Measurements from ENCODE around the gene ARHGAP24. TPM values are rescaled to one million over a fixed set of nuclear protein-coding genes. Genes with fewer than 3 reads are reported as not detected.

Gene ARHGAP24
- total RNA-seq, 1 donor from 2014 or later = 61.1 TPM

GRCh38 chr4:85776096-85776495 is 301.1 kb downstream of the ARHGAP24 start:
- no peak overlapping the region for H3K4me3 ChIP-seq (ENCODE audit: low read length in 3 of 3)
- H3K27ac ChIP-seq (ENCODE audit: low read depth, low read length) = no peak overlapping the region
- no peaks in the 10 kb centered on the region for H3K27me3 ChIP-seq (ENCODE audit: control insufficient read depth in 3 of 3, insufficient read depth in 3 of 3, low read length in 3 of 3)
- H3K4me1 ChIP-seq (ENCODE audit: control insufficient read depth in 3 of 3, insufficient read depth in 3 of 3, low read length in 3 of 3) = peaks cover 0 to 10% (median 8%) of the 10 kb centered on the region in 3 donors
- H3K9ac ChIP-seq (ENCODE audit: low read depth in 1 of 3, low read length in 3 of 3) = no peak overlapping the region
- H3K9me3 ChIP-seq (ENCODE audit: control insufficient read depth in 3 of 3, low read length in 3 of 3) = no peaks in the 10 kb centered on the region
- no peaks in the 10 kb centered on the region for H3K36me3 ChIP-seq (ENCODE audit: control insufficient read depth in 3 of 3, insufficient read depth in 3 of 3, low read length in 3 of 3)

- no peaks in the 10 kb centered on the region for H3K36me3 ChIP-seq (ENCODE audit: control insufficient read depth in 3 of 3, insufficient read depth in 3 of 3, low read length in 3 of 3)
- no peaks in the 10 kb centered on the region for H3K9me3 ChIP-seq (ENCODE audit: control insufficient read depth in 3 of 3, low read length in 3 of 3)
- H3K9ac ChIP-seq (ENCODE audit: low read depth in 1 of 3, low read length in 3 of 3) = no peak overlapping the region
- peaks cover 0 to 10% (median 8%) of the 10 kb centered on the region in 3 donors for H3K4me1 ChIP-seq (ENCODE audit: control insufficient read depth in 3 of 3, insufficient read depth in 3 of 3, low read length in 3 of 3)
- H3K27ac ChIP-seq (ENCODE audit: low read depth, low read length) = no peak overlapping the region
- no peak overlapping the region for H3K4me3 ChIP-seq (ENCODE audit: low read length in 3 of 3)
- no peaks in the 10 kb centered on the region for H3K27me3 ChIP-seq (ENCODE audit: control insufficient read depth in 3 of 3, insufficient read depth in 3 of 3, low read length in 3 of 3)
Observed at GRCh38 chr4:85776579-85776978, 301.6 kb downstream of the ARHGAP24 start.

DNA sequence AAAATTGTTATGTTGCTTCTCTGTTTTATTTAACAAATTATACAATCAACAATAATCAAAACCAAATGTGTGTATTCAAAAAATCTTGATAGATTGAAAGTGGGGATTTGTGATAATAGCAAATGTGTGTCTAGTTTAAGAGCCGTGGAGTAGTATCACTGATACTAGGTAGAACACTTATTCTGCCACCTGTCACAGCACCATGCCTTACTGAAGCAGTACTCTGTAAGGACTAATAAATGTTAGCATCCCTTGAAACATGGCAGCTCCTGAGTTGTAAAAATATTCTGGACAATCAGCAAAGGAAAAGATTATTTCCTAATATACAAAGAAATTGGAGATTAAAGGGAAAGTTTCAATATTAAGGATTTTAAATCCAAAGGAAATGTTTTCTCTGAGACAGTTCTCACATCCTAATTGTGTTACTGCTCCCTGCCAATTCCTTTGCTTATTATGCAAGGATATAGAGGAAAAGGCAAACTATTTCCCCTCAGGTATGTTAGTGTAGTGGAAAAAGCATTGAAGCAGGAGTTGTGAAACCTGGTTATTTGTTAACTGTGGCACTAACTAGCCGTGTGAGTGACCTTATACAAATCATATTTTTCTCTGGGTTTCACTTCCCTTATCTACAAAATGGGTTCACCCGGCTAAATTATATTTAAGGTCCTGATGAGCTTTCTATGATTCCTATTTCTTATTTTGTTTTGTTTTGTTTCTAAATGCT is 303.1 kb downstream of the ARHGAP24 start:
- Histone ChIP-seq H3K4me3 (ENCODE audit: low read length in 3 of 3) (peak overlapping the region in 1 of 3 donors; percentile 70), H3K27ac (ENCODE audit: low read depth, low read length) (peak overlapping the region; percentile 48), H3K9me3 (ENCODE audit: control insufficient read depth in 3 of 3, low read length in 3 of 3) (no peaks in the 10 kb centered on the region), H3K36me3 (ENCODE audit: control insufficient read depth in 3 of 3, insufficient read depth in 3 of 3, low read length in 3 of 3) (no peaks in the 10 kb centered on the region), H3K4me1 (ENCODE audit: control insufficient read depth in 3 of 3, insufficient read depth in 3 of 3, low read length in 3 of 3) (peaks cover 0 to 10% (median 8%) of the 10 kb centered on the region in 3 donors), H3K9ac (ENCODE audit: low read depth in 1 of 3, low read length in 3 of 3) (peak overlapping the region in 1 of 3 donors; percentile 12), H3K27me3 (ENCODE audit: control insufficient read depth in 3 of 3, insufficient read depth in 3 of 3, low read length in 3 of 3) (no peaks in the 10 kb centered on the region)

DNA sequence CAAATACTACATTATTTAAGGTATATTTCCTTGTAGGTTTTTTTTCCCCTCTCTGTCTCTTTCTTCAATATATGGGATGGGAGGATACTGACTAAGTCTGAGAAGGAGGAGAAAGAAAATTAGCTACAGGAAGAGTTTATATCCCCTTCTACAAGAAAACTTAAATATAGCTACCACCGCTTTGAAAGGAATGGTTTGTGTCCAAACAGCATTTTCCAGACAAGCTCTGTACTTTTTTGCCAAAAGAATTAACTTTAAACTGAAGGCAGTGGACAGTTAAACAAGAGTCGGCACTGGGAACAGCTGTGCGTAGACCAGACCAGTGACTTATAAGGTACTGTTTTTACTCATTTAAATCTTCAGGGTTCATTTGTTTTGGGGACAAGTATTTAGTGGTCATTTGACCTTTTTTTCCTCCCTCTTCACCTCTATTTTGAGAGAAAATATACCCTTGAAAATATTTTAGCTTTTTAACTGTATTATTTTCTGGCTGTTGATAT is 303.7 kb downstream of the ARHGAP24 start:
- Histone ChIP-seq H3K9ac (ENCODE audit: low read depth in 1 of 3, low read length in 3 of 3) (peak overlapping the region in 2 of 3 donors; percentile 17 to 63), H3K4me1 (ENCODE audit: control insufficient read depth in 3 of 3, insufficient read depth in 3 of 3, low read length in 3 of 3) (peaks cover 0 to 10% (median 8%) of the 10 kb centered on the region in 3 donors), H3K27me3 (ENCODE audit: control insufficient read depth in 3 of 3, insufficient read depth in 3 of 3, low read length in 3 of 3) (no peaks in the 10 kb centered on the region), H3K27ac (ENCODE audit: low read depth, low read length) (peak overlapping the region; percentile 48), H3K9me3 (ENCODE audit: control insufficient read depth in 3 of 3, low read length in 3 of 3) (no peaks in the 10 kb centered on the region), H3K4me3 (ENCODE audit: low read length in 3 of 3) (peak overlapping the region in 1 of 3 donors; percentile 70), H3K36me3 (ENCODE audit: control insufficient read depth in 3 of 3, insufficient read depth in 3 of 3, low read length in 3 of 3) (no peaks in the 10 kb centered on the region)

- Histone ChIP-seq H3K9ac (ENCODE audit: low read depth in 1 of 3, low read length in 3 of 3) (peak overlapping the region in 2 of 3 donors; percentile 17 to 63), H3K9me3 (ENCODE audit: control insufficient read depth in 3 of 3, low read length in 3 of 3) (no peaks in the 10 kb centered on the region), H3K36me3 (ENCODE audit: control insufficient read depth in 3 of 3, insufficient read depth in 3 of 3, low read length in 3 of 3) (no peaks in the 10 kb centered on the region), H3K27me3 (ENCODE audit: control insufficient read depth in 3 of 3, insufficient read depth in 3 of 3, low read length in 3 of 3) (no peaks in the 10 kb centered on the region), H3K4me1 (ENCODE audit: control insufficient read depth in 3 of 3, insufficient read depth in 3 of 3, low read length in 3 of 3) (peaks cover 0 to 10% (median 8%) of the 10 kb centered on the region in 3 donors), H3K4me3 (ENCODE audit: low read length in 3 of 3) (peak overlapping the region in 1 of 3 donors; percentile 70), H3K27ac (ENCODE audit: low read depth, low read length) (peak overlapping the region; percentile 48)
Observed at GRCh38 chr4:85779165-85779564, 304.2 kb downstream of the ARHGAP24 start.

DNA sequence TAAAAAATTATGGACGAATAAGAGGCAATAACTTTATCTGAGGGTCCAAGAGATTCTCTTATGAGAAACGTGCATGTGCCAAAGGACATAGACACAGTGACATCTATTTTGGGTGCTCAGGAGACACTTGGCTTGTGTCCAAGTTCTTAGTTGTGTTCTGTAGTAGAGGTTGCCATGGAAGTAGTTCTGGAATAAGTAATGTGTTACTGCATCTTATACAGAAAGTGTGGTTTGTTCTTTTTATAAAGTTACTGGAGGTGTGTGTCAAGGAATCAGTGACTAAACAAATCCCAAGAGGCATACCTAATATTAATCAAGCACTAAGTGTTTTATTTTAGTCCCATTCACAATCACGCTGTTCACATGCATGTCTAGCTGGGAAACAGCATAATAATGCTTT is 305.7 kb downstream of the ARHGAP24 start:
- no peak overlapping the region for H3K27ac ChIP-seq (ENCODE audit: low read depth, low read length)
- peaks cover 0 to 12% (median 8%) of the 10 kb centered on the region in 3 donors for H3K4me1 ChIP-seq (ENCODE audit: control insufficient read depth in 3 of 3, insufficient read depth in 3 of 3, low read length in 3 of 3)
- H3K9ac ChIP-seq (ENCODE audit: low read depth in 1 of 3, low read length in 3 of 3) = no peak overlapping the region
- no peaks in the 10 kb centered on the region for H3K27me3 ChIP-seq (ENCODE audit: control insufficient read depth in 3 of 3, insufficient read depth in 3 of 3, low read length in 3 of 3)
- H3K4me3 ChIP-seq (ENCODE audit: low read length in 3 of 3) = no peak overlapping the region
- H3K36me3 ChIP-seq (ENCODE audit: control insufficient read depth in 3 of 3, insufficient read depth in 3 of 3, low read length in 3 of 3) = no peaks in the 10 kb centered on the region
- no peaks in the 10 kb centered on the region for H3K9me3 ChIP-seq (ENCODE audit: control insufficient read depth in 3 of 3, low read length in 3 of 3)

- no peak overlapping the region for H3K9ac ChIP-seq (ENCODE audit: low read depth in 1 of 3, low read length in 3 of 3)
- no peaks in the 10 kb centered on the region for H3K9me3 ChIP-seq (ENCODE audit: control insufficient read depth in 3 of 3, low read length in 3 of 3)
- H3K4me3 ChIP-seq (ENCODE audit: low read length in 3 of 3) = no peak overlapping the region
- H3K36me3 ChIP-seq (ENCODE audit: control insufficient read depth in 3 of 3, insufficient read depth in 3 of 3, low read length in 3 of 3) = no peaks in the 10 kb centered on the region
- no peak overlapping the region for H3K27ac ChIP-seq (ENCODE audit: low read depth, low read length)
- H3K4me1 ChIP-seq (ENCODE audit: control insufficient read depth in 3 of 3, insufficient read depth in 3 of 3, low read length in 3 of 3) = peaks cover 0 to 4% (median 0%) of the 10 kb centered on the region in 3 donors
- no peaks in the 10 kb centered on the region for H3K27me3 ChIP-seq (ENCODE audit: control insufficient read depth in 3 of 3, insufficient read depth in 3 of 3, low read length in 3 of 3)
Observed at GRCh38 chr4:85783483-85783882, 308.5 kb downstream of the ARHGAP24 start.

- Histone ChIP-seq H3K27ac (ENCODE audit: low read depth, low read length) (no peak overlapping the region), H3K9me3 (ENCODE audit: control insufficient read depth in 3 of 3, low read length in 3 of 3) (no peaks in the 10 kb centered on the region), H3K9ac (ENCODE audit: low read depth in 1 of 3, low read length in 3 of 3) (no peak overlapping the region), H3K4me1 (ENCODE audit: control insufficient read depth in 3 of 3, insufficient read depth in 3 of 3, low read length in 3 of 3) (peaks cover 0 to 4% (median 0%) of the 10 kb centered on the region in 3 donors), H3K36me3 (ENCODE audit: control insufficient read depth in 3 of 3, insufficient read depth in 3 of 3, low read length in 3 of 3) (no peaks in the 10 kb centered on the region), H3K4me3 (ENCODE audit: low read length in 3 of 3) (no peak overlapping the region), H3K27me3 (ENCODE audit: control insufficient read depth in 3 of 3, insufficient read depth in 3 of 3, low read length in 3 of 3) (no peaks in the 10 kb centered on the region)
Observed at GRCh38 chr4:85783900-85784299, 308.9 kb downstream of the ARHGAP24 start.

DNA sequence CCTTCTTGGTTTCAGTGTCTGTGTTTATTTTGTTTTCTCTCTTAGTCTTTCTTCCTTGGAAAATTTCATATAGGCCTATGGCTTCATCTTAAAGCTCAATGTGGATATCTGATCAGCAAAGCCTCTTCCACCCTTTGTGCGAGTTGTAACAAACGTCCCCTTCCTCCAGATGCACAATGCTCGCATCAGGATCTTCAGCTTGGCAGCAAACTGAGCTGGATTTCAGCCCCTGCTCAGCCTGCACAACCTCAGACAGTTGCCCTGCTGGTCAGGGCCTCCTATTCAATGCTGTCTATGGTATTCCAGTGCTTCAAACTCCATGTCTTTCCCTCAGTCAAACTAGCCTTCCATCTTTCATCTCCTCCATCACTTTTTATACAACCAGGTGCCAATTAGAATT is 309.4 kb downstream of the ARHGAP24 start:
- H3K9me3 ChIP-seq (ENCODE audit: control insufficient read depth in 3 of 3, low read length in 3 of 3) = no peaks in the 10 kb centered on the region
- no peak overlapping the region for H3K4me3 ChIP-seq (ENCODE audit: low read length in 3 of 3)
- no peak overlapping the region for H3K27ac ChIP-seq (ENCODE audit: low read depth, low read length)
- H3K27me3 ChIP-seq (ENCODE audit: control insufficient read depth in 3 of 3, insufficient read depth in 3 of 3, low read length in 3 of 3) = no peaks in the 10 kb centered on the region
- H3K4me1 ChIP-seq (ENCODE audit: control insufficient read depth in 3 of 3, insufficient read depth in 3 of 3, low read length in 3 of 3) = peaks cover 0 to 4% (median 0%) of the 10 kb centered on the region in 3 donors
- no peaks in the 10 kb centered on the region for H3K36me3 ChIP-seq (ENCODE audit: control insufficient read depth in 3 of 3, insufficient read depth in 3 of 3, low read length in 3 of 3)
- no peak overlapping the region for H3K9ac ChIP-seq (ENCODE audit: low read depth in 1 of 3, low read length in 3 of 3)

GRCh38 chr4:85784947-85785346 is 310.0 kb downstream of the ARHGAP24 start:
- peaks cover 0 to 4% (median 0%) of the 10 kb centered on the region in 3 donors for H3K4me1 ChIP-seq (ENCODE audit: control insufficient read depth in 3 of 3, insufficient read depth in 3 of 3, low read length in 3 of 3)
- no peaks in the 10 kb centered on the region for H3K9me3 ChIP-seq (ENCODE audit: control insufficient read depth in 3 of 3, low read length in 3 of 3)
- H3K27ac ChIP-seq (ENCODE audit: low read depth, low read length) = no peak overlapping the region
- no peaks in the 10 kb centered on the region for H3K36me3 ChIP-seq (ENCODE audit: control insufficient read depth in 3 of 3, insufficient read depth in 3 of 3, low read length in 3 of 3)
- no peak overlapping the region for H3K4me3 ChIP-seq (ENCODE audit: low read length in 3 of 3)
- H3K9ac ChIP-seq (ENCODE audit: low read depth in 1 of 3, low read length in 3 of 3) = no peak overlapping the region
- no peaks in the 10 kb centered on the region for H3K27me3 ChIP-seq (ENCODE audit: control insufficient read depth in 3 of 3, insufficient read depth in 3 of 3, low read length in 3 of 3)
